DOHH2 (cell line): ENCODE results near the gene ZNF32.

Experiments
- EZH2phosphoT487 ChIP-seq: fragments of 200-600 bp; sonication (generic); IDR thresholded peaks from 2 replicates; pipeline ENCODE4 v1.6.1; 2017; ENCODE audit warnings: borderline replicate concordance, mild to moderate bottlenecking, antibody characterized with exemption, low read length, moderate library complexity, mixed read lengths
- TF ChIP-seq, protein P1 (sequence below): fragments of 200-600 bp; sonication (generic); IDR thresholded peaks from one replicate; pipeline ENCODE4 v1.5.1; 2014; ENCODE audit warnings: antibody characterized with exemption, mild to moderate bottlenecking, low read depth, low read length; ENCODE audit not compliant: poor library complexity, severe bottlenecking

DNA sequence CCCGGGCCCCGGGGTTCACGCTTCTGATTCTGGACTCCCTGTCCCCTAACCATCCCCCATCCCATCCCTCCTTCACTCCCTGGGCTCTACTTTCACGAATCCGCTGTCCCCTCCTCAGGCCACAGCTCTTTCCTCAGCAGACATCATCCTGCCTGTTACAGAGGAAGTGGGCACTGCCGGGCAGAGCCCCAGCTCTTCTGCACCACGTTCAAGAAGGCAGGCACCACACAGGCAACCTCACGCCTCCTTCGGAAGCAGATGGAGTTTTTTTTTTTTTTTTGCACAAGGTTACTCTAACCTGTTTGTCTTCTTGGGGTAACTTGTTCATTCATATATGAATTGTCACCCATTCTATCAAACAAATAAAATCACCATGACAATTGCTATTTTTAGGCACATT is 17.9 kb upstream of the ZNF32 start:
- TF ChIP-seq, protein P1, sequence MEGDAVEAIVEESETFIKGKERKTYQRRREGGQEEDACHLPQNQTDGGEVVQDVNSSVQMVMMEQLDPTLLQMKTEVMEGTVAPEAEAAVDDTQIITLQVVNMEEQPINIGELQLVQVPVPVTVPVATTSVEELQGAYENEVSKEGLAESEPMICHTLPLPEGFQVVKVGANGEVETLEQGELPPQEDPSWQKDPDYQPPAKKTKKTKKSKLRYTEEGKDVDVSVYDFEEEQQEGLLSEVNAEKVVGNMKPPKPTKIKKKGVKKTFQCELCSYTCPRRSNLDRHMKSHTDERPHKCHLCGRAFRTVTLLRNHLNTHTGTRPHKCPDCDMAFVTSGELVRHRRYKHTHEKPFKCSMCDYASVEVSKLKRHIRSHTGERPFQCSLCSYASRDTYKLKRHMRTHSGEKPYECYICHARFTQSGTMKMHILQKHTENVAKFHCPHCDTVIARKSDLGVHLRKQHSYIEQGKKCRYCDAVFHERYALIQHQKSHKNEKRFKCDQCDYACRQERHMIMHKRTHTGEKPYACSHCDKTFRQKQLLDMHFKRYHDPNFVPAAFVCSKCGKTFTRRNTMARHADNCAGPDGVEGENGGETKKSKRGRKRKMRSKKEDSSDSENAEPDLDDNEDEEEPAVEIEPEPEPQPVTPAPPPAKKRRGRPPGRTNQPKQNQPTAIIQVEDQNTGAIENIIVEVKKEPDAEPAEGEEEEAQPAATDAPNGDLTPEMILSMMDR: no peak
- TF ChIP-seq EZH2phosphoT487: no peak
